ENCODE data around the gene OTOP3.
"Not testable (repeated sequence)": the region's sequence is repeated elsewhere in the genome, so short reads cannot be mapped to it uniquely, and the experiment has no call there.

Gene OTOP3

GRCh38 chr17:74935585-74936469 is at the start of gene OTOP3:
OTOP3 (plus strand) TSS chr17:74935898; CDS start chr17:74935922, 24 bp downstream.
- no peak for DNase-seq (ENCODE audit: low read depth, low spot score)

- no peak for DNase-seq (ENCODE audit: low read depth, low spot score)
These were observed 47.2 kb upstream of the OTOP3 start for GRCh38 chr17:74888469-74888868.

GRCh38 chr17:74890554-74890953 is 45.1 kb upstream of the OTOP3 start:
- no peak for DNase-seq (ENCODE audit: low read depth, low spot score)

- no peak for DNase-seq (ENCODE audit: low read depth, low spot score)
These were observed 43.5 kb upstream of the OTOP3 start for GRCh38 chr17:74892013-74892841.

GRCh38 chr17:74892974-74893911 is 42.5 kb upstream of the OTOP3 start, which contains the start of gene FADS6:
FADS6 (minus strand) TSS chr17:74893633; CDS start chr17:74893595, 38 bp downstream.
- no peak for DNase-seq (ENCODE audit: low read depth, low spot score)

GRCh38 chr17:74893936-74894671 is 41.6 kb upstream of the OTOP3 start:
- no peak for DNase-seq (ENCODE audit: low read depth, low spot score)

- no peak for DNase-seq (ENCODE audit: low read depth, low spot score)
These were observed 37.2 kb upstream of the OTOP3 start for GRCh38 chr17:74898376-74898946.

GRCh38 chr17:74900208-74900607 is 35.5 kb upstream of the OTOP3 start:
- DNase-seq (ENCODE audit: low read depth, low spot score) = no peak

- DNase-seq (ENCODE audit: low read depth, low spot score) = no peak
These were observed 34.2 kb upstream of the OTOP3 start for GRCh38 chr17:74901353-74902135.

- DNase-seq (ENCODE audit: low read depth, low spot score) = no peak
These were observed 32.7 kb upstream of the OTOP3 start for GRCh38 chr17:74903034-74903433.

GRCh38 chr17:74903671-74904070 is 32.0 kb upstream of the OTOP3 start:
- no peak for DNase-seq (ENCODE audit: low read depth, low spot score)

GRCh38 chr17:74904687-74905409 is 30.9 kb upstream of the OTOP3 start:
- no peak for DNase-seq (ENCODE audit: low read depth, low spot score)

- not testable (repeated sequence) for DNase-seq (ENCODE audit: low read depth, low spot score)
These were observed 29.4 kb upstream of the OTOP3 start for GRCh38 chr17:74906214-74906793.

GRCh38 chr17:74907012-74907411 is 28.7 kb upstream of the OTOP3 start:
- no peak for DNase-seq (ENCODE audit: low read depth, low spot score)

GRCh38 chr17:74909097-74909496 is 26.6 kb upstream of the OTOP3 start:
- not testable (repeated sequence) for DNase-seq (ENCODE audit: low read depth, low spot score)

GRCh38 chr17:74911423-74911822 is 24.3 kb upstream of the OTOP3 start:
- not testable (repeated sequence) for DNase-seq (ENCODE audit: low read depth, low spot score)

GRCh38 chr17:74916136-74916850 is 19.4 kb upstream of the OTOP3 start:
- no peak for DNase-seq (ENCODE audit: low read depth, low spot score)

- no peak for DNase-seq (ENCODE audit: low read depth, low spot score)
These were observed 18.9 kb upstream of the OTOP3 start for GRCh38 chr17:74916851-74917199.

Measured in smooth muscle cell of the brain vasculature (primary cell).